KMS-11 (cell line): ENCODE results near the gene SIRT4.

Experiments used
- H2AFZ ChIP-seq: fragments of 200-600 bp; sonication (generic); 2 replicates; pipeline ENCODE4 v1.6.1; 2016; ENCODE audit warnings: antibody characterized with exemption, mixed run types, low read depth
- H3K27ac ChIP-seq: fragments of 200-600 bp; sonication (generic); 2 replicates; pipeline ENCODE4 v1.6.1; 2016; ENCODE audit warnings: mild to moderate bottlenecking, mixed run types
- H3K27me3 ChIP-seq: fragments of 200-600 bp; sonication (generic); 2 replicates; pipeline ENCODE4 v1.6.1; 2017; ENCODE audit warnings: mild to moderate bottlenecking, low read depth, mixed run types, moderate library complexity; ENCODE audit not compliant: insufficient read depth
- H3K36me3 ChIP-seq: fragments of 200-600 bp; sonication (generic); 2 replicates; pipeline ENCODE4 v1.6.1; 2017; ENCODE audit warnings: mild to moderate bottlenecking, mixed run types; ENCODE audit not compliant: insufficient read depth
- H3K4me1 ChIP-seq: fragments of 200-600 bp; sonication (generic); 2 replicates; pipeline ENCODE4 v1.6.1; 2016; ENCODE audit warnings: mild to moderate bottlenecking, low read depth, mixed run types; ENCODE audit not compliant: poor library complexity, severe bottlenecking
- H3K4me2 ChIP-seq: fragments of 200-600 bp; sonication (generic); 2 replicates; pipeline ENCODE4 v1.7.0; 2016; ENCODE audit warnings: mild to moderate bottlenecking, mixed run types
- H3K4me3 ChIP-seq: fragments of 200-600 bp; sonication (generic); IDR thresholded peaks from 2 replicates; pipeline ENCODE4 v1.6.1; 2017; ENCODE audit warnings: low read depth, low read length, mixed read lengths; ENCODE audit not compliant: insufficient read depth
- H3K79me2 ChIP-seq: fragments of 200-600 bp; sonication (generic); 2 replicates; pipeline ENCODE4 v1.6.1; 2016; ENCODE audit warnings: low read depth, mixed run types; ENCODE audit not compliant: insufficient read depth
- H3K9ac ChIP-seq: fragments of 200-600 bp; sonication (generic); 2 replicates; pipeline ENCODE4 v1.6.1; 2016; ENCODE audit warnings: mild to moderate bottlenecking, mixed run types
- H4K20me1 ChIP-seq: fragments of 200-600 bp; sonication (generic); 2 replicates; pipeline ENCODE4 v1.6.1; 2016; ENCODE audit warnings: mild to moderate bottlenecking, mixed run types; ENCODE audit not compliant: insufficient read depth
- TF ChIP-seq, protein P1 (sequence below): fragments of 200-600 bp; sonication (generic); conservative IDR thresholded peaks from 2 replicates; pipeline ENCODE4 v1.6.1; 2017; ENCODE audit warnings: low read depth, mild to moderate bottlenecking, antibody characterized with exemption, low read length, moderate library complexity, mixed read lengths

SIRT4 gene

DNA sequence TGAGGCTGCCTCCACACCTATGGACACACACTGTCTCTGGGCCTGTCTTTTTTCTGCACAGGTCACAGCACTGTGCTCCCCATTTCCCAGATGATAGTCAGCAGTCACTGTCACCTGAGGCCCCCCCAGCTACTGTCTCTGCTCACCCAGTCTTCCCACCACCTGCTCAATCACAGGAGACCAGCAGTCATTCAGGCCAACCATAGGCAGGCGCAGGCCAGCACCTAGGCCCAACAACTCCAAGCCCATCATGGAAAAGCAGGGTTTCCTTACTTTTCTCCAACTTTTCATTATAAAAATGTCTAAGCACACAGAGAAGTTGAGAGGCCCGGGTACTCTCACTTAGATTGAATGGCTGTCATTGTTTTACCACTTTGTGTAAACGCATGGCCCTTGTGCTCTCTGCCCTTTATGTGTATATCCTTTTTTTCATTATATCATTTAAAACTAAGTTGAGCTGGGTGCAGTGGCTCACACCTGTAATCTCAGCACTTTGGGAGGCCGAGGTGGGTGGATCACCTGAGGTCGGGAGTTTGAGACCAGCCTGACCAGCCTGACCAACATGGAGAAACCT is 43.7 kb upstream of the SIRT4 start:
- Histone ChIP-seq H3K79me2 (no peaks in the 10 kb centered on the region), H3K4me3 (no peak overlapping the region), H3K4me1 (no peaks in the 10 kb centered on the region)

DNA sequence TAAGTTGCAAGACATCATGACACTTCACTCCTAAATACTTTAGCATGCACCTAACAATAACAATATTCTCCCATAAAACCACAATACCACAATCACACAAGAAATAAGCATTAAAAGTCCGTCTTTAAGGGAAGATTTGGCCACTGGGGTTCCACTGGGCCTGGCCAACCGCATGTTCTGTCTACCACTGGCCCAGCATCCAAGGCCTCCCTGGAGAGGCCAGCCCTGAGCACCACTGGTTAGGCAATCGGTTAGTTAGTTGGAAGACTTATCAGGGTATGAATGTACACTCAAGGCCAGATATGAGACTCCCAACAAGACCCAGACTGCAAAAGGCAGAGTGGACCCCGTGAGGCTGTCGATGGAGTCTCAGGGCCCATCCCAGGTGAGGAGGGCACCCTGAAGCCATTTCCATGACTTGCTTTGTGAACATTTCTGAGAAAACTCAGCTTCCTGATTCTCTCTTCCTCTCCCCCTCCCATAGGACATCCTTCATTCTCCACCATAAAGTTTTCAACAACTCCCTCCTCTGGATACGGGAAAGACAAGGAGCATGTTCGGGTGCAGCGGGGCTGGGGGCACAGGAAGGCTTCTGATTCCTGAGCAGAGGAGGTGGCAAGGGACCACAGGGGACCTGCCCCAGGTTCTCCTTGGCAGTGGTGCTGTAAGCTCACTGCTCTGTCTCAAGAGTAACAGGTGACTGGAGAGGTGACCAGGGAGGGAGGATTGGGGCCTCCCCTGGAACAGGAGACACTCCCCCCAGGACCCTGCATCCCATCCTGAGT is 42.5 kb upstream of the SIRT4 start:
- Histone ChIP-seq H3K9ac (no peak overlapping the region), H3K4me1 (no peaks in the 10 kb centered on the region), H3K27me3 (no peaks in the 10 kb centered on the region), H3K4me3 (no peak overlapping the region), H3K36me3 (no peaks in the 10 kb centered on the region), H3K4me2 (no peak overlapping the region), H3K79me2 (no peaks in the 10 kb centered on the region), H3K27ac (no peak overlapping the region), H2AFZ (no peak overlapping the region), H4K20me1 (no peaks in the 10 kb centered on the region)
- TF ChIP-seq, protein P1, sequence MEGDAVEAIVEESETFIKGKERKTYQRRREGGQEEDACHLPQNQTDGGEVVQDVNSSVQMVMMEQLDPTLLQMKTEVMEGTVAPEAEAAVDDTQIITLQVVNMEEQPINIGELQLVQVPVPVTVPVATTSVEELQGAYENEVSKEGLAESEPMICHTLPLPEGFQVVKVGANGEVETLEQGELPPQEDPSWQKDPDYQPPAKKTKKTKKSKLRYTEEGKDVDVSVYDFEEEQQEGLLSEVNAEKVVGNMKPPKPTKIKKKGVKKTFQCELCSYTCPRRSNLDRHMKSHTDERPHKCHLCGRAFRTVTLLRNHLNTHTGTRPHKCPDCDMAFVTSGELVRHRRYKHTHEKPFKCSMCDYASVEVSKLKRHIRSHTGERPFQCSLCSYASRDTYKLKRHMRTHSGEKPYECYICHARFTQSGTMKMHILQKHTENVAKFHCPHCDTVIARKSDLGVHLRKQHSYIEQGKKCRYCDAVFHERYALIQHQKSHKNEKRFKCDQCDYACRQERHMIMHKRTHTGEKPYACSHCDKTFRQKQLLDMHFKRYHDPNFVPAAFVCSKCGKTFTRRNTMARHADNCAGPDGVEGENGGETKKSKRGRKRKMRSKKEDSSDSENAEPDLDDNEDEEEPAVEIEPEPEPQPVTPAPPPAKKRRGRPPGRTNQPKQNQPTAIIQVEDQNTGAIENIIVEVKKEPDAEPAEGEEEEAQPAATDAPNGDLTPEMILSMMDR, result no peak

More for the DNA sequence above, 43.7 kb upstream of the SIRT4 start:
- no peak overlapping the region for H3K4me2 ChIP-seq
- H3K36me3 ChIP-seq, result no peaks in the 10 kb centered on the region
- H4K20me1 ChIP-seq, result no peaks in the 10 kb centered on the region
- H3K9ac ChIP-seq, result no peak overlapping the region
- H2AFZ ChIP-seq, result no peak overlapping the region
- no peak overlapping the region for H3K27ac ChIP-seq
- TF ChIP-seq, protein P1, result no peak
- H3K27me3 ChIP-seq, result no peaks in the 10 kb centered on the region

DNA sequence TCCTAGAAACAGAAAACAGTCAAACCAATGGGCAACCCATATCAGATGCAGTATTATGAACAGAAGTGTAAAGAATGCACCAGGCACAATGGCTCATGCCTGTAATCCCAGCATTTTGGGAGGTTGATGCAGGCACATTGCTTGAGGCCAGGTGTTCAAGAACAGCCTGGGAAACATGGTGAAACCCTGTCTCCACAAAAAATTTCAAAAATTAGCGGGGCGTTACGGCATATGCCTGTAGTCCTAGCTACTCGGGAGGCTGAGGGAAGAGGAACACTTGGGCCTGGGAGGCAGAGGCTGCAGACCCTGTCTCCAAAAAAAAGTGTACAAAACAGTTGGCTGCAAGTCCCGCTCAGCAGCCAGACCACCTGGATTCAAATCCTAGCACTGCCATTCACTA is 41.5 kb upstream of the SIRT4 start:
- Histone ChIP-seq H3K36me3 (no peaks in the 10 kb centered on the region), H3K27ac (no peak overlapping the region), H3K4me2 (no peak overlapping the region), H3K4me1 (no peaks in the 10 kb centered on the region), H3K4me3 (no peak overlapping the region), H3K9ac (no peak overlapping the region), H3K27me3 (no peaks in the 10 kb centered on the region), H3K79me2 (no peaks in the 10 kb centered on the region), H4K20me1 (no peaks in the 10 kb centered on the region), H2AFZ (no peak overlapping the region)
- TF ChIP-seq, protein P1, result no peak

DNA sequence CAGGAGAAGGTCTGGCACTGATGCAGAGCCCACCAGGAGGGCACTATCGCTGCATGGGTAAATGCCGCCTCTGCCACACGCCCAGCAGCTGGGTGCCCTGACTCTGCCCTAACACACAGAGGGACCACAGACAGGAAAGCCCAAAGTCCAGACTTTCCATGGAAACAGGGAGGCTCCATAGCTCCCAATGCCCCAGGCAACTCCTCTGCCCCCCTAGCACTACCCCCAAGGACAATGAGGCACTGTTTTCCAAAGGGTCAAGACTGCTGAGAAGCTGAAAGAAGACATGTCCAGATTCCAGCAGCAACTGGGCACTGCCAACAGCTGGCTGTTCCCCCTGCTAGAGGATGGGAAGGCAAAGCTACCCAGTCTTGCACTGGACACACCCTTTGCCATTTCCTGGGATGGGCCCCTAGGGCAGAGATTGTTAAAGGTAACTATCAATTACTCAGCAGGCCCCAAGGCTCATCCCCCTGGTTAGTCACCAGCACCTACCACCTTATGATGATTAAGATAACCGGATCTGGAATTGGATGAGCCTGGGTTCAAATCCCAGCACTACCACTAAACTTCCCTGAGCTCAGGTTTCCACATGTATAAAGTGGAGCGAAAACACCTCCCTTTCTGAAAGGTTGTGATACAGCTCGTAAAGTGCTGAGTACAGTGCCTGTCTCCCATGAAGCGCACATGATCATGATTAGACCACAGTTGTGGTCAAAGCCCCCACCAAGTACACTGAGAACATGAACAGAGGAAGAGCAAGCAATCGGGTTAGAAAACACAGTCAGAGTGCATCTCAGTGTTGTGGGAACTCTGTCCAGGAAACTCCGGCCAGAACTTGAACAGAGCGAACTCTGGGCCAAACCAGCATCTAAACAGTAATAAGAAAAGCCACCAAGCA is 39.9 kb upstream of the SIRT4 start:
- no peaks in the 10 kb centered on the region for H3K79me2 ChIP-seq
- no peak overlapping the region for H3K9ac ChIP-seq
- no peak overlapping the region for H3K4me3 ChIP-seq

More for the DNA sequence above, 39.9 kb upstream of the SIRT4 start:
- no peak overlapping the region for H2AFZ ChIP-seq
- H3K27ac ChIP-seq, result no peak overlapping the region
- no peaks in the 10 kb centered on the region for H4K20me1 ChIP-seq
- TF ChIP-seq, protein P1, result no peak
- no peaks in the 10 kb centered on the region for H3K36me3 ChIP-seq
- H3K4me1 ChIP-seq, result no peaks in the 10 kb centered on the region
- H3K27me3 ChIP-seq, result no peaks in the 10 kb centered on the region
- no peak overlapping the region for H3K4me2 ChIP-seq
